ENCODE measurements around the gene SERPINB6. TPM values are rescaled to one million over a fixed set of nuclear protein-coding genes. Genes with fewer than 3 reads are reported as not detected.
"Not testable (repeated sequence)": the region's sequence is repeated elsewhere in the genome, so short reads cannot be mapped to it uniquely, and the experiment has no call there.

SERPINB6 gene
- total RNA-seq, 1 donor from 2014 or later: 61.2 TPM

DNA sequence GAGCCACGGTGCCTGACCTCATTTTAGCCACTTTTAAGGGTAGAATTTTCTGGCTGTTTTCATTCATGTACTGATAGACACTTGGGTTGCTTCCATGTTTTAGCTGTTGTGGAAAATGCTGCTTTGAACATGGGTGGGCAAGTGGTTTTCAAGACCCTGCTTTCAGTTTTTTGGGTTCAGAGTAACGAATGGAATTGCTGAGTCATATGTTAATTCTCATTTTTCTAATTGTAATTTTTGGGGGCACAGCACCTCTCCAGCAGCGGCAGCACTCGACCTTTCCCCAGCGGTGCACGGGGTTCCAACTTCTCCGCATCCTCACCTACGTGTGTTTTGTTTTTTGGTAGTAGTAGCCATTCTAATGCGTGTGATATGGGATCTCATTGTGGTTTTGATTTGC is 33.7 kb upstream of the SERPINB6 start:
- DNase-seq (ENCODE audit: extremely low spot score, unreplicated experiment): no peak
- no peak overlapping the region for H3K27ac Mint-ChIP-seq
- TF ChIP-seq, protein P1, sequence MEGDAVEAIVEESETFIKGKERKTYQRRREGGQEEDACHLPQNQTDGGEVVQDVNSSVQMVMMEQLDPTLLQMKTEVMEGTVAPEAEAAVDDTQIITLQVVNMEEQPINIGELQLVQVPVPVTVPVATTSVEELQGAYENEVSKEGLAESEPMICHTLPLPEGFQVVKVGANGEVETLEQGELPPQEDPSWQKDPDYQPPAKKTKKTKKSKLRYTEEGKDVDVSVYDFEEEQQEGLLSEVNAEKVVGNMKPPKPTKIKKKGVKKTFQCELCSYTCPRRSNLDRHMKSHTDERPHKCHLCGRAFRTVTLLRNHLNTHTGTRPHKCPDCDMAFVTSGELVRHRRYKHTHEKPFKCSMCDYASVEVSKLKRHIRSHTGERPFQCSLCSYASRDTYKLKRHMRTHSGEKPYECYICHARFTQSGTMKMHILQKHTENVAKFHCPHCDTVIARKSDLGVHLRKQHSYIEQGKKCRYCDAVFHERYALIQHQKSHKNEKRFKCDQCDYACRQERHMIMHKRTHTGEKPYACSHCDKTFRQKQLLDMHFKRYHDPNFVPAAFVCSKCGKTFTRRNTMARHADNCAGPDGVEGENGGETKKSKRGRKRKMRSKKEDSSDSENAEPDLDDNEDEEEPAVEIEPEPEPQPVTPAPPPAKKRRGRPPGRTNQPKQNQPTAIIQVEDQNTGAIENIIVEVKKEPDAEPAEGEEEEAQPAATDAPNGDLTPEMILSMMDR (conservative IDR thresholded peaks at IDR 0.05): no peak
- H3K9me3 Mint-ChIP-seq: no peaks in the 10 kb centered on the region
- no peaks in the 10 kb centered on the region for H3K27me3 Mint-ChIP-seq
- no peak overlapping the region for H3K4me3 Mint-ChIP-seq
- H3K36me3 Mint-ChIP-seq: peaks cover 35% of the 10 kb centered on the region
- H3K4me1 Mint-ChIP-seq (ENCODE audit: unreplicated experiment): peaks cover 5% of the 10 kb centered on the region

DNA sequence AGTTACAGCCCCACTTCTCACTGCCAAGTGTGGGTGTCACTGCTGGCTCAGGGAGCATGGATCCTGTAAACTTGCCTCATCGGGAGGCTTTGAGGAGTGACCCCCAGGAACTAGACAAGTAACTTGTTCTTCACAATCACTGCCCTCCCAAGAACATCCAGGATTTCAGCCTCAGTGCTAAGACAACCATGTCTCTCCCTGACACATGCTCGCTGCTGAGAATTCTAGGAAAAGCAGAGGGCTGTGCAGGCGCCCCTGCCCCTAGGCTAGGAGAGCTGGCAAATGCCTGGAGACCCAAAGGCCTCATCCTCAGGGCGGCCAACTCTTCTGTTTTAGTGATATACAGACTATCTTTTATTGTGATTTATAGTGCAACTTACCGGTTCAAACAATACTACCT is 31.9 kb upstream of the SERPINB6 start:
- H3K36me3 Mint-ChIP-seq: peaks cover 27% of the 10 kb centered on the region
- not testable (repeated sequence) for H3K9me3 Mint-ChIP-seq; DNase-seq (ENCODE audit: extremely low spot score, unreplicated experiment); H3K27ac Mint-ChIP-seq; H3K27me3 Mint-ChIP-seq; H3K4me3 Mint-ChIP-seq
- H3K4me1 Mint-ChIP-seq (ENCODE audit: unreplicated experiment): peaks cover 16% of the 10 kb centered on the region

DNA sequence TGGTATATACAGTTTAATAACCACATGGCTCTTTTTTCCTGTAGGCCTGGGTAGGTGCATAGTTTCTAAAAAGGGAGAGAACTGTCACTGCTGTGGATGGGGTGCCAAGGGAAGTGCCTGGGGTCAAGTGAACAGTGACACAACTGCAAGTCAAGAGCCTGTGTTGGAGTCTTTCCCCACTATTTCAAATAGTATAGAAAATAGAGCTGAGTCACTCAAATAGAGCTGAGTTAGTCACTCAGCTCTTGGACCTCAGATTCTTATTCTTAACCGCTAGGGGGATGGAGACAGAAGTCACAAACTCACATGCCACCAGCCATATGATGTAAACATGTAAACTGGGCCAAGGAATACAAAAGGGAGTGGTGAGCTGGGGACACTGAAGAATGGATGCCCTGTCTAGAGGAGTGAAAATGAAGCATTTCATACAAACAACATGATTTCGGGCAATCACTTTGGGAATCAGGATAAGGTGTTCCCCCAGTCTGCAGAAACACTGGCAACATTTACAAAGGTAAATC is 30.5 kb upstream of the SERPINB6 start:
- Mint-ChIP-seq H3K4me1 (ENCODE audit: unreplicated experiment) (peaks cover 19% of the 10 kb centered on the region), H3K36me3 (peaks cover 16% of the 10 kb centered on the region), H3K4me3 (peak overlapping the region; percentile 71), H3K27ac (peak overlapping the region; percentile 34), H3K27me3 (no peaks in the 10 kb centered on the region), H3K9me3 (no peaks in the 10 kb centered on the region)
- DNase-seq (ENCODE audit: extremely low spot score, unreplicated experiment): no peak
- TF ChIP-seq, protein P1 (conservative IDR thresholded peaks at IDR 0.05): peak; percentile 77

DNA sequence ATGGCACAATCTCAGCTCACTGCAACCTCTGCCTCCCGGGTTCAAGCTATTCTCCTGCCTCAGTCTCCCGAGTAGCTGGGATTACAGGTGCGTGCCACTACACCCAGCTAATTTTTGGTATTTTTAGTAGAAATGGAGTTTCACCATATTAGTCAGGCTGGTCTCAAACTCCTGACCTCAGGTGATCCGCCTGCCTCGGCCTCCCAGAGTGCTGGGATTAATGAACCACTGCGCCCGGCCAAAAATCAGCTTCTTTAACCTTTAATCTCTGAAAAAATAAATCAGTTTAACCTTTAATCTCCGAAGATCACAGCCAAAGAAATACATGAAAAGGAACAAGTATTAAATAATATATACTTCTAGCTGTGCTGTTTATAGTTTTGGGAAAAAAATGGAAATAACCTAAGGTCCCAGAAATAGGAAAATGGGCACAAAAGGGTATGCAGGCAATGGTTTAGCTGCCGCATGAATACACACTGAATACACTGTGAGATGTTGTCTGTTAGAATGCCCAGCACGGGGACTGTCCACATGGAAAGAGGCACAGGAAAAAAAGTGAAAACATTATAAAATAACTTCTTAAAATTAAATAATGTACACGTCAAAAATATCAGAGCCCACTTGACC is 29.9 kb upstream of the SERPINB6 start:
- no peak for DNase-seq (ENCODE audit: extremely low spot score, unreplicated experiment)
- peak overlapping the region; percentile 93 for H3K4me3 Mint-ChIP-seq
- no peaks in the 10 kb centered on the region for H3K9me3 Mint-ChIP-seq
- peaks cover 13% of the 10 kb centered on the region for H3K36me3 Mint-ChIP-seq
- H3K27me3 Mint-ChIP-seq: no peaks in the 10 kb centered on the region
- peaks cover 19% of the 10 kb centered on the region for H3K4me1 Mint-ChIP-seq (ENCODE audit: unreplicated experiment)
- TF ChIP-seq, protein P1 (conservative IDR thresholded peaks at IDR 0.05): no peak
- H3K27ac Mint-ChIP-seq: no peak overlapping the region

DNA sequence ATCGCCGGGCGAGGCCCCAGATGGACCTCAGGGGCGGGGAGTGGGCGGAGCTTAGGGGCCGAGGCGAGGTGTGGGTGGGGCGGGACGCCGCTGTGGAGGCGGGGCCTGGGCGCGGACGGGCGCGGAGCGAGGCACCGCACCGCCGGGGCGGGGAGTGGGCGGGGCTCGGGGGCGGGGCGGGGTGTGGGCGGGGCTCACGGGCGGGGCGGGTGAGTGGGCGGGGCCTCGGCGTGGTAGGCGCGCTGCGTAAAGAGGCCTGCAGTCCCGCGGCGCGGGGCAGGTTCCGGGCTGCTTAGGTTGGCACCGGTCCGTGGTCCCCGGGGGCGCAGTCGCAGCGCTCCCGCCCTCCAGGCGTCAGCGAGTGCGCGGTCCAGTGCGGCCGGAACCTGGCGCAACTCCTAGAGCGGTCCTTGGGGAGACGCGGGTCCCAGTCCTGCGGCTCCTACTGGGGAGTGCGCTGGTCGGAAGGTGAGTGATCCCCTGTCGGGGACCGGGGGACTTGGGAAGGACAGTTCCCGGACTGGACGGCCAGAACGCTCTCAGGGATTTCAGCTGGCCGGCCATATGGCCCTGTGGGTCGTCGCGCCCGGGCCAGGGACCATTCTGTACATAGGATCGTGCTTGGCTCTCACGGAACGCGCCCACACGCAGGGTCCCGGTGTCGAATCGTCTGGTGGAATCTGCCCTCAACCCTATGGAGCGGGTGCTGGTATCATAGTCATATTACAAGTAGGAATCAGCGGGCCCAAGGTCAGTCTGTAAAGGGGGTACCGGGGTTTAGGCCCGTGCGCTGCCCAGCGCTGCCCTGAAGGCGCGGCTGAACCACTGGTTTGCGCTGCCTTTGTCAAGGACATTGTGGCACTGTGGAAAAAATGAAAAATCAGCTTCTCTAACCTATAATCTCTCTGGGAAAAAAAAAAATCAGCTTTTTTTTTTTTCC is 28.5 kb upstream of the SERPINB6 start, which contains the start of gene NQO2:
TSS of gene NQO2 (plus strand) at position 277 of the 940 bp plus-strand sequence. CDS start 6,659 bp downstream, outside the sequence.
- Mint-ChIP-seq H3K36me3 (peaks cover 5% of the 10 kb centered on the region), H3K27me3 (no peaks in the 10 kb centered on the region), H3K4me3 (peak within 1 kb of the TSS; percentile 93), H3K9me3 (no peaks in the 10 kb centered on the region), H3K4me1 (ENCODE audit: unreplicated experiment) (peaks cover 19% of the 10 kb centered on the region), H3K27ac (peak within 1 kb of the TSS; percentile 94)
- DNase-seq (ENCODE audit: extremely low spot score, unreplicated experiment): peak; percentile 95
- TF ChIP-seq, protein P1 (conservative IDR thresholded peaks at IDR 0.05): no peak

All from type B pancreatic cell (in vitro differentiated cells).